Measurements from ENCODE around the gene ANKRD39. TPM values are rescaled to one million over a fixed set of nuclear protein-coding genes. Genes with fewer than 3 reads are reported as not detected.

ANKRD39 gene
- total RNA-seq, 1 experiment from 2014 or later, result 24.4 TPM

GRCh38 chr2:96819876-96820511, 37.8 kb downstream of the ANKRD39 start:
- Histone ChIP-seq H3K4me3 (ENCODE audit: low read depth in 2 of 2, low read length in 2 of 2) (no peak overlapping the region), H3K4me1 (ENCODE audit: control insufficient read depth, insufficient read depth, low read length) (peaks cover 52% of the 10 kb centered on the region), H3K36me3 (ENCODE audit: control insufficient read depth, insufficient read depth, low read length) (no peaks in the 10 kb centered on the region; the same call in 1 of the 2 replicates), H3K27me3 (ENCODE audit: control insufficient read depth, insufficient read depth, low read length) (no peaks in the 10 kb centered on the region), H3K9me3 (ENCODE audit: control insufficient read depth, insufficient read depth, low read depth, low read length) (no peaks in the 10 kb centered on the region), H3K27ac (ENCODE audit: low read length) (no peak overlapping the region)
- DNase-seq (ENCODE audit: low read depth, low spot score) (no peak), ATAC-seq (no peak)
- no peak for TF ChIP-seq CTCF (IDR thresholded peaks at IDR 0.05)
- TF ChIP-seq POLR2AphosphoS5 (IDR thresholded peaks at IDR 0.05; ENCODE audit: low read depth, low read length), result no peak
- TF ChIP-seq REST (IDR thresholded peaks at IDR 0.05; ENCODE audit: insufficient read depth in 1 of 2, low read depth in 2 of 2, low read length in 1 of 2), result no peak
- TF ChIP-seq SIN3A (IDR thresholded peaks at IDR 0.05; ENCODE audit: borderline replicate concordance, insufficient read depth, low read depth, low read length), result no peak
- TF ChIP-seq TCF7L2 (IDR thresholded peaks at IDR 0.05; ENCODE audit: low read depth, low read length), result no peak
- BruUV-seq (replicated peaks), result no TSS peak
- in situ Hi-C loops (cut with HindIII; ENCODE audit: low pct_unique_long_range_greater_than_20kb, low sequenced_read_pairs), result no loop called here
- ChIA-PET CTCF (no interaction called here), POLR2A (interaction anchor here (0.5 kb wide), 1 partner anchor 16 kb away, joined by 5 read pairs; no protein-coding TSS in a partner anchor)
- intact Hi-C loops (cut with micrococcal nuclease; ENCODE audit: unreplicated experiment), result no loop called here

- H3K4me3 ChIP-seq (ENCODE audit: low read depth in 2 of 2, low read length in 2 of 2), result no peak overlapping the region
- BruUV-seq (replicated peaks), result no TSS peak
- no peaks in the 10 kb centered on the region; the same call in 1 of the 2 replicates for H3K36me3 ChIP-seq (ENCODE audit: control insufficient read depth, insufficient read depth, low read length)
- POLR2A ChIA-PET, result interaction anchor here (0.5 kb wide), 1 partner anchor 17 kb away, joined by 5 read pairs; no protein-coding TSS in a partner anchor
- no peak for TF ChIP-seq SIN3A (IDR thresholded peaks at IDR 0.05; ENCODE audit: borderline replicate concordance, insufficient read depth, low read depth, low read length)
- no peak for TF ChIP-seq TCF7L2 (IDR thresholded peaks at IDR 0.05; ENCODE audit: low read depth, low read length)
- TF ChIP-seq CTCF (IDR thresholded peaks at IDR 0.05), result no peak
- TF ChIP-seq REST (IDR thresholded peaks at IDR 0.05; ENCODE audit: insufficient read depth in 1 of 2, low read depth in 2 of 2, low read length in 1 of 2), result no peak
- TF ChIP-seq POLR2AphosphoS5 (IDR thresholded peaks at IDR 0.05; ENCODE audit: low read depth, low read length), result no peak
- DNase-seq (ENCODE audit: low read depth, low spot score), result no peak
- no peaks in the 10 kb centered on the region for H3K9me3 ChIP-seq (ENCODE audit: control insufficient read depth, insufficient read depth, low read depth, low read length)
- H3K27me3 ChIP-seq (ENCODE audit: control insufficient read depth, insufficient read depth, low read length), result no peaks in the 10 kb centered on the region
- H3K27ac ChIP-seq (ENCODE audit: low read length), result no peak overlapping the region
- no peak for ATAC-seq
- intact Hi-C loops (cut with micrococcal nuclease; ENCODE audit: unreplicated experiment) (no loop called here), in situ Hi-C loops (cut with HindIII; ENCODE audit: low pct_unique_long_range_greater_than_20kb, low sequenced_read_pairs) (no loop called here)
- H3K4me1 ChIP-seq (ENCODE audit: control insufficient read depth, insufficient read depth, low read length), result peaks cover 49% of the 10 kb centered on the region
- CTCF ChIA-PET, result no interaction called here
Measured at GRCh38 chr2:96819128-96819875, 38.5 kb downstream of the ANKRD39 start.
